ENCODE measurements around the gene CC2D1B. TPM values are rescaled to one million over a fixed set of nuclear protein-coding genes. Genes with fewer than 3 reads are reported as not detected.
A peak's percentile ranks its signal among the peaks of the same experiment; 100 is the strongest.

The CC2D1B gene
- total RNA-seq, 1 experiment from 2014 or later: 22.6 TPM

DNA sequence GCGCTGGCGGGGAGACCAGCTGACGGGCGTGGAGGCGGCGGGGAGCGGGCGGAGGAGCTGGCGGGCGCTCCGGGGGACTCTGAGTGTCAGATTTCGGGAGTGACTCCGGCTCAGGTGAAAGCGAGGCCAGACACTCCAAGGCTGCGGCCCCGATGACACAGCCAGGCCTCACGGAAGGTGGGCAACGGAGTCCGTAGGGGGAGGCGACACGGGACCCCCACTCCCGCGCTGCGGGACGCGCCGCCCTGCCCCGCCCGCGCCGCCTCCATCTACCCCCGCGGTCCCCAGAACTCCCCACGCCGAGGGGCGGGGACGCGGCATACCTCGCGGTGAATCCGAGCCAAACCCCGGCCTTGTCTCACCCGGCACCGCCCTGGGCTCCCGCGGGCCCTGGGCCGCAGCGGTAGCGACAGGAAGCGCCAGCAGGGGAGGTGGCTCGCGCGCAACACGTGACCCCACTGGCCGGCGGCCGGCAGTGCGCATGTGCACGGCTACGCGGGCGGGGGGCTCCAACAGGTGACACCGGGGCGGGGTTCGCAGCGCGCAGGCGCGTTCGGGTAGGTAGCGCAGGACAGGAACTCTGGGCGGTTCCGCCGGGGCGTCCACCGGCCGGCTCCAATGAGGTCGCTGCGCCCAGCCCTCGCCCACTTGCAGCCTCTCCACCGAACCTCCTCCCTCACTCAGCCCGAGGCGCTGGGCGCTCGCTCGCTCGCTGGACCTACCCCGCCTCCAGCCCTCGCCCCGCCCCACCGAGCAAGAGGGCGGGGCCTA, at the start of gene CC2D1B (continued):
- TF ChIP-seq SP1 (CRISPR knock-in tag; conservative IDR thresholded peaks at IDR 0.05) (peak; percentile 83), ZNF138 (CRISPR knock-in tag; conservative IDR thresholded peaks at IDR 0.05) (no peak), TEAD4 (CRISPR knock-in tag; IDR thresholded peaks at IDR 0.05) (peak; percentile 56; the same call in 1 of the 2 replicates), GABPB1 (CRISPR knock-in tag; IDR thresholded peaks at IDR 0.05) (peak; percentile 22; the same call in 1 of the 2 replicates), EMX1 (CRISPR knock-in tag; IDR thresholded peaks at IDR 0.05) (no peak), ZNF232 (CRISPR knock-in tag; IDR thresholded peaks at IDR 0.05) (peak; percentile 83), FOXK1 (CRISPR knock-in tag; IDR thresholded peaks at IDR 0.05) (peak; percentile 60; the same call in 1 of the 2 replicates), SMAD3 (CRISPR knock-in tag; IDR thresholded peaks at IDR 0.05; ENCODE audit: borderline replicate concordance) (peak; percentile 85), FOXP1 (CRISPR knock-in tag; IDR thresholded peaks at IDR 0.05; ENCODE audit: borderline replicate concordance) (peak; percentile 88)
- TF ChIP-seq, protein P1, sequence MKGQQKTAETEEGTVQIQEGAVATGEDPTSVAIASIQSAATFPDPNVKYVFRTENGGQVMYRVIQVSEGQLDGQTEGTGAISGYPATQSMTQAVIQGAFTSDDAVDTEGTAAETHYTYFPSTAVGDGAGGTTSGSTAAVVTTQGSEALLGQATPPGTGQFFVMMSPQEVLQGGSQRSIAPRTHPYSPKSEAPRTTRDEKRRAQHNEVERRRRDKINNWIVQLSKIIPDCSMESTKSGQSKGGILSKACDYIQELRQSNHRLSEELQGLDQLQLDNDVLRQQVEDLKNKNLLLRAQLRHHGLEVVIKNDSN (CRISPR knock-in tag; IDR thresholded peaks at IDR 0.05): peak; percentile 100
- TF ChIP-seq, protein P2, sequence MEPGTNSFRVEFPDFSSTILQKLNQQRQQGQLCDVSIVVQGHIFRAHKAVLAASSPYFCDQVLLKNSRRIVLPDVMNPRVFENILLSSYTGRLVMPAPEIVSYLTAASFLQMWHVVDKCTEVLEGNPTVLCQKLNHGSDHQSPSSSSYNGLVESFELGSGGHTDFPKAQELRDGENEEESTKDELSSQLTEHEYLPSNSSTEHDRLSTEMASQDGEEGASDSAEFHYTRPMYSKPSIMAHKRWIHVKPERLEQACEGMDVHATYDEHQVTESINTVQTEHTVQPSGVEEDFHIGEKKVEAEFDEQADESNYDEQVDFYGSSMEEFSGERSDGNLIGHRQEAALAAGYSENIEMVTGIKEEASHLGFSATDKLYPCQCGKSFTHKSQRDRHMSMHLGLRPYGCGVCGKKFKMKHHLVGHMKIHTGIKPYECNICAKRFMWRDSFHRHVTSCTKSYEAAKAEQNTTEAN (CRISPR knock-in tag; IDR thresholded peaks at IDR 0.05): 0 out of 2 replicates have a peak, but pooled peaks have one; percentile 51
- TF ChIP-seq, protein P3, sequence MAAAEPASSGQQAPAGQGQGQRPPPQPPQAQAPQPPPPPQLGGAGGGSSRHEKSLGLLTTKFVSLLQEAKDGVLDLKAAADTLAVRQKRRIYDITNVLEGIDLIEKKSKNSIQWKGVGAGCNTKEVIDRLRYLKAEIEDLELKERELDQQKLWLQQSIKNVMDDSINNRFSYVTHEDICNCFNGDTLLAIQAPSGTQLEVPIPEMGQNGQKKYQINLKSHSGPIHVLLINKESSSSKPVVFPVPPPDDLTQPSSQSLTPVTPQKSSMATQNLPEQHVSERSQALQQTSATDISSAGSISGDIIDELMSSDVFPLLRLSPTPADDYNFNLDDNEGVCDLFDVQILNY (CRISPR knock-in tag; IDR thresholded peaks at IDR 0.05): peak; percentile 86; the same call in 1 of the 2 replicates

DNA sequence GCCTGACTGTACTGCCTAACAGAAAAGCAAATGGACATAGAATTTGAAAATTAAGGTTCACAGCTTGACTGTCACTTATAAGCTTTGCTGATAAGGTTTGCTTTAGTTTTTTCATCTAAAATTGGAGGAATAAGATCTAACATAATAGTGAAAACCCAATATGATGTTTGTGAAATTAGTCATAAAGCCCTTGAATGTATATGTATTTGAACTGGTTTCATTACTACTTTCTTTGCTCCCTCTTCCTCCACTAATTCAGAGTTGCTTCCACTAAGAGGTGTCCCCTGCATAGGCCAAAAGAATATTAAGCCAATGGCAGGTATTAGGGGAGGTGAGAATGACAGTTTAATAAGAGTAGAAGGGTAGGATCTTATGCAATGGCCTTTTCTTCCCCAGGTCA, 48.9 kb upstream of the CC2D1B start:
- POLR2A ChIA-PET: no interaction called here
- Mint-ChIP-seq H3K4me3 (no peak overlapping the region), H3K9me3 (no peaks in the 10 kb centered on the region), H3K27me3 (ENCODE audit: low read depth) (no peaks in the 10 kb centered on the region), H3K27ac (no peak overlapping the region), H3K4me1 (no peaks in the 10 kb centered on the region), H3K36me3 (peaks cover 76% of the 10 kb centered on the region)
- CTCF ChIA-PET: no interaction called here
- ATAC-seq (no peak), DNase-seq (ENCODE audit: low spot score) (no peak)
- TF ChIP-seq, protein P4, sequence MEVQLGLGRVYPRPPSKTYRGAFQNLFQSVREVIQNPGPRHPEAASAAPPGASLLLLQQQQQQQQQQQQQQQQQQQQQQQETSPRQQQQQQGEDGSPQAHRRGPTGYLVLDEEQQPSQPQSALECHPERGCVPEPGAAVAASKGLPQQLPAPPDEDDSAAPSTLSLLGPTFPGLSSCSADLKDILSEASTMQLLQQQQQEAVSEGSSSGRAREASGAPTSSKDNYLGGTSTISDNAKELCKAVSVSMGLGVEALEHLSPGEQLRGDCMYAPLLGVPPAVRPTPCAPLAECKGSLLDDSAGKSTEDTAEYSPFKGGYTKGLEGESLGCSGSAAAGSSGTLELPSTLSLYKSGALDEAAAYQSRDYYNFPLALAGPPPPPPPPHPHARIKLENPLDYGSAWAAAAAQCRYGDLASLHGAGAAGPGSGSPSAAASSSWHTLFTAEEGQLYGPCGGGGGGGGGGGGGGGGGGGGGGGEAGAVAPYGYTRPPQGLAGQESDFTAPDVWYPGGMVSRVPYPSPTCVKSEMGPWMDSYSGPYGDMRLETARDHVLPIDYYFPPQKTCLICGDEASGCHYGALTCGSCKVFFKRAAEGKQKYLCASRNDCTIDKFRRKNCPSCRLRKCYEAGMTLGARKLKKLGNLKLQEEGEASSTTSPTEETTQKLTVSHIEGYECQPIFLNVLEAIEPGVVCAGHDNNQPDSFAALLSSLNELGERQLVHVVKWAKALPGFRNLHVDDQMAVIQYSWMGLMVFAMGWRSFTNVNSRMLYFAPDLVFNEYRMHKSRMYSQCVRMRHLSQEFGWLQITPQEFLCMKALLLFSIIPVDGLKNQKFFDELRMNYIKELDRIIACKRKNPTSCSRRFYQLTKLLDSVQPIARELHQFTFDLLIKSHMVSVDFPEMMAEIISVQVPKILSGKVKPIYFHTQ (CRISPR knock-in tag; IDR thresholded peaks at IDR 0.05): no peak
- no peak for TF ChIP-seq ETV6 (CRISPR knock-in tag; IDR thresholded peaks at IDR 0.05)
- TF ChIP-seq JUN (CRISPR knock-in tag; IDR thresholded peaks at IDR 0.05): no peak
- TF ChIP-seq CBFB (CRISPR knock-in tag; IDR thresholded peaks at IDR 0.05; ENCODE audit: low read depth): no peak
- TF ChIP-seq, protein P5, sequence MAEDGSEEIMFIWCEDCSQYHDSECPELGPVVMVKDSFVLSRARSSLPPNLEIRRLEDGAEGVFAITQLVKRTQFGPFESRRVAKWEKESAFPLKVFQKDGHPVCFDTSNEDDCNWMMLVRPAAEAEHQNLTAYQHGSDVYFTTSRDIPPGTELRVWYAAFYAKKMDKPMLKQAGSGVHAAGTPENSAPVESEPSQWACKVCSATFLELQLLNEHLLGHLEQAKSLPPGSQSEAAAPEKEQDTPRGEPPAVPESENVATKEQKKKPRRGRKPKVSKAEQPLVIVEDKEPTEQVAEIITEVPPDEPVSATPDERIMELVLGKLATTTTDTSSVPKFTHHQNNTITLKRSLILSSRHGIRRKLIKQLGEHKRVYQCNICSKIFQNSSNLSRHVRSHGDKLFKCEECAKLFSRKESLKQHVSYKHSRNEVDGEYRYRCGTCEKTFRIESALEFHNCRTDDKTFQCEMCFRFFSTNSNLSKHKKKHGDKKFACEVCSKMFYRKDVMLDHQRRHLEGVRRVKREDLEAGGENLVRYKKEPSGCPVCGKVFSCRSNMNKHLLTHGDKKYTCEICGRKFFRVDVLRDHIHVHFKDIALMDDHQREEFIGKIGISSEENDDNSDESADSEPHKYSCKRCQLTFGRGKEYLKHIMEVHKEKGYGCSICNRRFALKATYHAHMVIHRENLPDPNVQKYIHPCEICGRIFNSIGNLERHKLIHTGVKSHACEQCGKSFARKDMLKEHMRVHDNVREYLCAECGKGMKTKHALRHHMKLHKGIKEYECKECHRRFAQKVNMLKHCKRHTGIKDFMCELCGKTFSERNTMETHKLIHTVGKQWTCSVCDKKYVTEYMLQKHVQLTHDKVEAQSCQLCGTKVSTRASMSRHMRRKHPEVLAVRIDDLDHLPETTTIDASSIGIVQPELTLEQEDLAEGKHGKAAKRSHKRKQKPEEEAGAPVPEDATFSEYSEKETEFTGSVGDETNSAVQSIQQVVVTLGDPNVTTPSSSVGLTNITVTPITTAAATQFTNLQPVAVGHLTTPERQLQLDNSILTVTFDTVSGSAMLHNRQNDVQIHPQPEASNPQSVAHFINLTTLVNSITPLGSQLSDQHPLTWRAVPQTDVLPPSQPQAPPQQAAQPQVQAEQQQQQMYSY (CRISPR knock-in tag; IDR thresholded peaks at IDR 0.05): no peak
- no peak for TF ChIP-seq GRHL2 (CRISPR knock-in tag; IDR thresholded peaks at IDR 0.05; ENCODE audit: insufficient replicate concordance, severe bottlenecking)
- no peak for TF ChIP-seq NR3C1 (CRISPR knock-in tag; conservative IDR thresholded peaks at IDR 0.05; ENCODE audit: low read depth)
- TF ChIP-seq, protein P6, sequence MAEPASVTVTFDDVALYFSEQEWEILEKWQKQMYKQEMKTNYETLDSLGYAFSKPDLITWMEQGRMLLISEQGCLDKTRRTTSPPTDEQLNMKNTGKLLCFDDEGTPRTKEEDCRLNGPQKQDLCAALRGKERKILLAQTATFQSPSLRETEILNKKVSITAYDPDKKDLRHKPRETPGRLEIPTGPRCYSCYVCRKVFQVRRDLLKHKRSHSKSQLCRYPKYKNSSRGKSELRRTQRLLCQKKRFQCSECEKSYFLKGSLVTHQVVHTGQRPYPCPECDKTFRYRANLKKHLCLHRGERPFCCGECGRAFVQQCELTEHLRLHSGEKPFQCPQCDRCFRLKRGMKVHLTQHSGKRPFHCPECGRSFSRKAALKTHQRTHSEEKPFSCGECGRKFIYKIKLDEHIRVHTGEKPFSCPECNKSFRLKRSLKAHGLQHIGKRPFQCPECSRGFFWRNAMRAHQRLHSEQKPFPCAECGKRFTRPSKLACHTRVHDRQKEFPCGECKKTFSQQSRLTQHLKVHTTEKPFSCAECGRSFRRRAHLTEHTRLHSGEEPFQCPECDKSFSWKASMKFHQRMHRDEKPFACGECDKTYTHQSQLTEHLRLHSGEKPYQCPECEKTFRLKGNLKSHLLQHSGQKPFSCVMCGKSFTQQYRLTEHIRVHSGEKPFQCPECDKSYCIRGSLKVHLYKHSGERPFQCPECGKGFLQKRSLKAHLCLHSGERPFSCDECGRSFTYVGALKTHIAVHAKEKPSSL (CRISPR knock-in tag; conservative IDR thresholded peaks at IDR 0.05): no peak
- no peak for TF ChIP-seq ZNF232 (CRISPR knock-in tag; IDR thresholded peaks at IDR 0.05)
- TF ChIP-seq, protein P7, sequence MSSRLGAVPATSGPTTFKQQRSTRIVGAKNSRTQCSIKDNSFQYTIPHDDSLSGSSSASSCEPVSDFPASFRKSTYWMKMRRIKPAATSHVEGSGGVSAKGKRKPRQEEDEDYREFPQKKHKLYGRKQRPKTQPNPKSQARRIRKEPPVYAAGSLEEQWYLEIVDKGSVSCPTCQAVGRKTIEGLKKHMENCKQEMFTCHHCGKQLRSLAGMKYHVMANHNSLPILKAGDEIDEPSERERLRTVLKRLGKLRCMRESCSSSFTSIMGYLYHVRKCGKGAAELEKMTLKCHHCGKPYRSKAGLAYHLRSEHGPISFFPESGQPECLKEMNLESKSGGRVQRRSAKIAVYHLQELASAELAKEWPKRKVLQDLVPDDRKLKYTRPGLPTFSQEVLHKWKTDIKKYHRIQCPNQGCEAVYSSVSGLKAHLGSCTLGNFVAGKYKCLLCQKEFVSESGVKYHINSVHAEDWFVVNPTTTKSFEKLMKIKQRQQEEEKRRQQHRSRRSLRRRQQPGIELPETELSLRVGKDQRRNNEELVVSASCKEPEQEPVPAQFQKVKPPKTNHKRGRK (CRISPR knock-in tag; IDR thresholded peaks at IDR 0.05; ENCODE audit: borderline replicate concordance): no peak
- no peak for TF ChIP-seq SP1 (CRISPR knock-in tag; conservative IDR thresholded peaks at IDR 0.05)
- TF ChIP-seq, protein P1 (CRISPR knock-in tag; IDR thresholded peaks at IDR 0.05): no peak

Measured in WTC11 (cell line).